K562 (cell line): Measurements from ENCODE around the gene GNPTAB. TPM values are rescaled to one million over a fixed set of nuclear protein-coding genes. Genes with fewer than 3 reads are reported as not detected.

Experiments
- ATAC-seq: fragments of 200-7000 bp; cut with Tn5 transposase; 3 replicates; pipeline ENCODE4 v1.9.1; 2020; ENCODE audit warnings: moderate library complexity
- BruUV-seq: library from RNA; stranded (reverse); fragments of 400-500 nt; replicated peaks from 2 replicates; lab custom pipeline; 2021; lab: Mats Ljungman, UMichigan
- CTCF ChIA-PET: fragments of 300-600 bp; formaldehyde crosslinking; extraction: SDS; loops from one replicate; lab custom pipeline; 2021; ENCODE audit warnings: low intra/inter-chr PET ratio; lab: Yijun Ruan, JAX
- POLR2A ChIA-PET: fragments of 300-600, 350-650 bp; sonication (Branson Sonifier 250); formaldehyde crosslinking; extraction: SDS; loops from one replicate; lab custom pipeline; 2021; ENCODE audit warnings: antibody characterized with exemption, inconsistent platforms; lab: Yijun Ruan, JAX
- DNase-seq, 4 experiments: peaks; one replicate each; pipeline versions ENCODE4 v3.0.0 to v3.0.0-alpha.2; 2011 to 2018; ENCODE audit warnings: low spot score in 3 of 4, mixed read lengths in 3 of 4; ENCODE audit errors: extremely low read depth in 1 of 4
- FAIRE-seq: peaks from 2 replicates; lab custom pipeline; 2011; peaks lifted over from hg19 to GRCh38; lab: Jason Lieb, UNC
- H2AFZ ChIP-seq: 2 replicates; pipeline ENCODE4 v1.6.0; 2011; ENCODE audit warnings: low read depth, low read length, control low read depth, inconsistent platforms
- H3K27ac ChIP-seq: fragments of 200-600 bp; 3 replicates; pipeline ENCODE4 v1.8.0; 2011; ENCODE audit warnings: low read depth, mild to moderate bottlenecking, control low read depth, inconsistent platforms, low read length, moderate library complexity, mixed read lengths; ENCODE audit errors: extremely low read depth
- H3K27me3 ChIP-seq, 2 experiments: fragments of 300-600 bp in 1 of 2; 2 replicates in 1 of 2; 3 replicates in 1 of 2; pipeline versions ENCODE4 v1.6.0 to v1.8.0; 2011; ENCODE audit warnings: inconsistent platforms in 2 of 2, low read length in 2 of 2, mild to moderate bottlenecking in 1 of 2, mixed read lengths in 1 of 2, moderate library complexity in 1 of 2; ENCODE audit not compliant: control insufficient read depth in 2 of 2, insufficient read depth in 2 of 2
- H3K36me3 ChIP-seq: fragments of 300-600 bp; 3 replicates; pipeline ENCODE4 v1.8.0; 2011; ENCODE audit warnings: mild to moderate bottlenecking, low read length, inconsistent platforms; ENCODE audit not compliant: control insufficient read depth, insufficient read depth
- H3K4me1 ChIP-seq, 2 experiments: fragments of 200-600 bp in 1 of 2; replicated peaks in 1 of 2; 2 replicates in 1 of 2; 3 replicates in 1 of 2; pipeline versions ENCODE4 v1.5.1 to v1.8.0; 2011; ENCODE audit warnings: inconsistent platforms in 2 of 2, low read length in 2 of 2, mild to moderate bottlenecking in 1 of 2, mixed read lengths in 1 of 2, moderate library complexity in 1 of 2; ENCODE audit not compliant: control insufficient read depth in 2 of 2, insufficient read depth in 2 of 2
- H3K4me2 ChIP-seq: 2 replicates; pipeline ENCODE4 v1.6.1; 2011; ENCODE audit warnings: low read length, control low read depth, inconsistent platforms, mixed read lengths; ENCODE audit not compliant: insufficient read depth
- H3K4me3 ChIP-seq: fragments of 200-600 bp; sonication (generic), shearing (Covaris generic); 2 replicates; pipeline ENCODE4 v1.5.1; 2016; ENCODE audit warnings: control low read depth, inconsistent platforms
- H3K79me2 ChIP-seq: fragments of 200-600 bp; 3 replicates; pipeline ENCODE4 v1.8.0; 2011; ENCODE audit warnings: low read length, inconsistent platforms; ENCODE audit not compliant: control insufficient read depth, insufficient read depth
- H3K9ac ChIP-seq, 2 experiments: 2 replicates each; pipeline versions ENCODE4 v1.6.0 to v1.6.1; 2011; ENCODE audit warnings: low read depth in 2 of 2, low read length in 2 of 2, control low read depth in 1 of 2, inconsistent platforms in 1 of 2, mild to moderate bottlenecking in 1 of 2, mixed read lengths in 1 of 2; ENCODE audit not compliant: insufficient read depth in 1 of 2
- H3K9me1 ChIP-seq: one replicate; pipeline ENCODE4 v1.6.0; 2011; ENCODE audit warnings: inconsistent platforms, mild to moderate bottlenecking, low read length, moderate library complexity; ENCODE audit not compliant: control insufficient read depth, insufficient read depth
- H3K9me3 ChIP-seq: replicated peaks from 2 replicates; pipeline ENCODE4 v1.5.1; 2011; ENCODE audit warnings: low read depth, low read length, inconsistent platforms; ENCODE audit not compliant: control insufficient read depth, insufficient read depth
- H4K20me1 ChIP-seq: replicated peaks from 2 replicates; pipeline ENCODE4 v1.6.1; 2011; ENCODE audit warnings: low read length, inconsistent platforms, mixed read lengths; ENCODE audit not compliant: control insufficient read depth, insufficient read depth
- CHCHD3 ChIP-seq: fragments of 250-450 bp; sonication (Bioruptor Pico); IDR thresholded peaks from 2 replicates; pipeline ENCODE4 v2.1.2; 2022; ENCODE audit warnings: mild to moderate bottlenecking
- CREB5 ChIP-seq: fragments of 250-450 bp; sonication (Bioruptor Pico); IDR thresholded peaks from 2 replicates; pipeline ENCODE4 v1.5.0; 2020; ENCODE audit warnings: mild to moderate bottlenecking
- ESRRA ChIP-seq: fragments of 450-650 bp; IDR thresholded peaks from 2 replicates; pipeline ENCODE4 v1.6.1; 2014; ENCODE audit warnings: low read depth, mild to moderate bottlenecking, moderate library complexity, borderline replicate concordance
- ESRRB ChIP-seq: fragments of 250-450 bp; sonication (Bioruptor Pico); IDR thresholded peaks from 2 replicates; pipeline ENCODE4 v1.5.0; 2020; ENCODE audit warnings: mild to moderate bottlenecking, moderate library complexity, borderline replicate concordance
- JUN ChIP-seq, 2 experiments: sonication (generic) in 1 of 2; formaldehyde crosslinking in 1 of 2; IDR thresholded peaks; 2 replicates each; pipeline versions ENCODE4 v1.6.1 to v1.8.0; 2012 to 2022; ENCODE audit warnings: borderline replicate concordance in 2 of 2, mild to moderate bottlenecking in 2 of 2, improper control_type of control experiment in 1 of 2, low read depth in 1 of 2, low read length in 1 of 2, missing genetic modification reagents in 1 of 2
- MCM3 ChIP-seq: fragments of 450-650 bp; IDR thresholded peaks from 2 replicates; pipeline ENCODE4 v1.6.1; 2016
- MLX ChIP-seq, 2 experiments: fragments of 450-650 bp in 1 of 2; sonication (generic) in 1 of 2; formaldehyde crosslinking; conservative IDR thresholded peaks; 2 replicates each; pipeline versions ENCODE4 v1.4.0 to v1.8.1; 2020 to 2022; ENCODE audit warnings: mild to moderate bottlenecking in 1 of 2, missing genetic modification reagents in 1 of 2
- NONO ChIP-seq, 2 experiments: fragments of 200-400 bp in 1 of 2; fragments of 450-650 bp in 1 of 2; formaldehyde crosslinking in 1 of 2; IDR thresholded peaks; 2 replicates each; pipeline ENCODE4 v1.6.1; 2017; ENCODE audit warnings: low read depth in 2 of 2, mild to moderate bottlenecking in 2 of 2, moderate library complexity in 2 of 2, low read length in 1 of 2
- PHB2 ChIP-seq: fragments of 450-650 bp; IDR thresholded peaks from 2 replicates; pipeline ENCODE4 v1.6.1; 2017; ENCODE audit warnings: low read depth
- PHF20 ChIP-seq: fragments of 450-650 bp; IDR thresholded peaks from 2 replicates; pipeline ENCODE4 v1.6.1; 2018; ENCODE audit not compliant: partially characterized antibody
- PRPF4 ChIP-seq: fragments of 200-400 bp; formaldehyde crosslinking; IDR thresholded peaks from one replicate; pipeline ENCODE4 v1.6.1; 2017; ENCODE audit warnings: low read length, low read depth, mild to moderate bottlenecking; ENCODE audit not compliant: insufficient read depth, poor library complexity, severe bottlenecking
- RCOR1 ChIP-seq, 2 experiments: IDR thresholded peaks; 2 replicates each; pipeline ENCODE4 v1.6.1; 2012; ENCODE audit warnings: low read depth in 2 of 2, low read length in 2 of 2, borderline replicate concordance in 1 of 2, improper control_type of control experiment in 1 of 2
- ZNF134 ChIP-seq: fragments of 250-450 bp; sonication (Bioruptor Pico); conservative IDR thresholded peaks from 2 replicates; pipeline ENCODE4 v1.4.0; 2020
- ZNF282 ChIP-seq: sonication (generic); formaldehyde crosslinking; IDR thresholded peaks from 2 replicates; pipeline ENCODE4 v1.8.1; 2023; ENCODE audit warnings: missing genetic modification reagents
- ZNF324 ChIP-seq: fragments of 250-450 bp; sonication (Bioruptor Pico); IDR thresholded peaks from 2 replicates; pipeline ENCODE4 v1.4.0; 2020; ENCODE audit warnings: mild to moderate bottlenecking
- ZNF740 ChIP-seq, 3 experiments: fragments of 200-800 bp in 1 of 3; sonication (Bioruptor generic) in 1 of 3; sonication (generic) in 1 of 3; formaldehyde crosslinking in 1 of 3; IDR thresholded peaks; 2 replicates each; pipeline versions ENCODE4 v1.6.1 to v1.8.0; 2016 to 2022; ENCODE audit warnings: mild to moderate bottlenecking in 2 of 3, missing compliant biosample characterization in 2 of 3, missing genetic modification characterization in 2 of 3, missing genetic modification reagents in 1 of 3
- WGBS: fragments of 100-300 bp; shearing (Covaris generic); methylation state at CpG from one replicate; pipeline ENCODE4 v1.1.6; 2016; ENCODE audit warnings: low coverage, mixed read lengths; ENCODE audit not compliant: insufficient coverage; ENCODE audit errors: missing lambda C conversion rate; 5-methylcytosine and 5-hydroxymethylcytosine counted together
- in situ Hi-C: fragments of 300-500 bp; cut with MboI; formaldehyde crosslinking; loops from 4 replicates; pipeline ENCODE4 v1.15.0; 2018; ENCODE audit warnings: inconsistent platforms, mixed read lengths
- intact Hi-C: fragments of 100-400 bp; cut with micrococcal nuclease; formaldehyde crosslinking; loops from 2 replicates; pipeline ENCODE4 v1.14.2; 2022
- polyA plus RNA-seq, 8 experiments: library from polyadenylated mRNA; depleted of rRNA in 4 of 8; stranded (reverse) in 5 of 8; unstranded in 3 of 8; fragments of >200 nt; fragmentation: Nextera tagmentation in 2 of 8; fragmentation: Illumina TruSeq in 1 of 8; extraction: Ambion mirVana in 2 of 8; extraction: Trizol in 1 of 8; gene quantifications; 2 replicates each; pipeline versions ENCODE4 v1.2.1 to v1.2.3, GENCODE V29; 2011 to 2014; ENCODE audit warnings: inconsistent platforms in 1 of 8, missing spikeins in 1 of 8
- total RNA-seq, 7 experiments: library from RNA; depleted of rRNA in 6 of 7; stranded (reverse); fragments of >200 nt in 6 of 7; fragmentation: Illumina TruSeq in 2 of 7; extraction: Trizol in 2 of 7; gene quantifications; 2 replicates each; pipeline versions ENCODE4 v1.2.1 to v1.2.3, GENCODE V29; 2011 to 2021; ENCODE audit warnings: low replicate concordance in 1 of 7

Gene GNPTAB
- total and polyA plus RNA-seq, 9 of the 15 experiments (the other 6 are each of a cell fraction or from before 2014, with no cell fraction given), result 5.9 to 23.2 (median 19.3) TPM

- 62% methylated on average over 6 of the region's 6 CpGs for WGBS
- ATAC-seq (peak; percentile 55; the same call in 2 of the 3 replicates), FAIRE-seq (no peak), DNase-seq (no peak)
- no peaks in the 10 kb centered on the region for H3K79me2 ChIP-seq
- no TSS peak for BruUV-seq
- H3K9me1 ChIP-seq, result no peaks in the 10 kb centered on the region
- intact Hi-C loops (loop anchor here (2.0 kb wide), 1 partner anchor 39 kb away; the partner anchor contains the start of gene GNPTAB), in situ Hi-C loops (no loop called here)
- H3K36me3 ChIP-seq, result peaks cover 15% of the 10 kb centered on the region; the same call in 1 of the 3 replicates
- POLR2A ChIA-PET, result interaction anchor here (0.6 to 2.3 kb wide), 8 partner anchors 8 to 144 kb away, joined by 3 to 10 read pairs (median 3); no protein-coding TSS in a partner anchor
- no peaks in the 10 kb centered on the region for H4K20me1 ChIP-seq
- CTCF ChIA-PET, result no interaction called here
- H3K9me3 ChIP-seq, result no peaks in the 10 kb centered on the region
- peaks cover 0 to 21% of the 10 kb centered on the region in 2 experiments; a peak in 3 of 5 replicates for H3K4me1 ChIP-seq
- H3K27ac ChIP-seq, result no peak overlapping the region; the same call in 2 of the 3 replicates
- no peaks in the 10 kb centered on the region for H3K27me3 ChIP-seq
- no peak overlapping the region for H2AFZ ChIP-seq
- H3K4me3 ChIP-seq, result no peak overlapping the region
- H3K4me2 ChIP-seq, result no peak overlapping the region
- no peak overlapping the region for H3K9ac ChIP-seq
- TF ChIP-seq CHCHD3 (CRISPR knock-in tag) (no peak), MCM3 (no peak), ESRRB (no peak), PHF20 (no peak), MLX (CRISPR knock-in tag; conservative IDR thresholded peaks at IDR 0.05) (no peak), PRPF4 (no peak), ZNF324 (CRISPR knock-in tag) (0 out of 2 replicates have a peak, but pooled peaks have one; percentile 6), ZNF282 (CRISPR knock-in tag) (no peak), RCOR1 (IDR thresholded peaks at IDR 0.05; ENCODE audit: borderline replicate concordance in 1 of 2, low read depth in 2 of 2, low read length in 2 of 2) (no peak), ESRRA (no peak), PHB2 (no peak), NONO (IDR thresholded peaks at IDR 0.05; ENCODE audit: low read depth in 2 of 2, low read length in 1 of 2) (no peak), CREB5 (CRISPR knock-in tag) (no peak), ZNF740 (CRISPR knock-in tag; IDR thresholded peaks at IDR 0.05) (no peak), ZNF740 (tag; IDR thresholded peaks at IDR 0.05) (no peak), JUN (IDR thresholded peaks at IDR 0.05; ENCODE audit: borderline replicate concordance, low read depth, low read length) (no peak), JUN (CRISPR knock-in tag; IDR thresholded peaks at IDR 0.05; ENCODE audit: borderline replicate concordance) (no peak), ZNF134 (CRISPR knock-in tag) (no peak)
Measured at GRCh38 chr12:101792046-101792931, 38.5 kb downstream of the GNPTAB start.
